ENCODE measurements around the gene TAP2. TPM values are rescaled to one million over a fixed set of nuclear protein-coding genes. Genes with fewer than 3 reads are reported as not detected.
A peak's percentile ranks its signal among the peaks of the same experiment; 100 is the strongest.

The TAP2 gene
- total and polyA plus RNA-seq, 2 of the 13 experiments (the other 11 are each of a cell fraction or from before 2014, with no cell fraction given) = 10.3 to 17.6 TPM

GRCh38 chr6:32838114-32838958 is at the start of gene TAP2 (continued):
- TF ChIP-seq ZIK1 (CRISPR knock-in tag; IDR thresholded peaks at IDR 0.05; ENCODE audit: borderline replicate concordance, low read depth) = peak; percentile 53; the same call in 1 of the 2 replicates
- TF ChIP-seq GPN1 (CRISPR knock-in tag; IDR thresholded peaks at IDR 0.05; ENCODE audit: borderline replicate concordance) = 0 out of 2 replicates have a peak, but pooled peaks have one; percentile 31
- peak; percentile 53; the same call in 1 of the 2 replicates for TF ChIP-seq ATF3 (CRISPR knock-in tag; IDR thresholded peaks at IDR 0.05)
- no peak for TF ChIP-seq PRPF4 (IDR thresholded peaks at IDR 0.05; ENCODE audit: low read depth, low read length, poor library complexity, severe bottlenecking)
- TF ChIP-seq TAF15 (IDR thresholded peaks at IDR 0.05; ENCODE audit: low read depth, low read length, poor library complexity, severe bottlenecking) = no peak
- no peak for TF ChIP-seq JDP2 (CRISPR knock-in tag; IDR thresholded peaks at IDR 0.05; ENCODE audit: borderline replicate concordance)
- no peak for TF ChIP-seq ZFP62 (CRISPR knock-in tag; IDR thresholded peaks at IDR 0.05)
- TF ChIP-seq ISL2 (CRISPR knock-in tag; IDR thresholded peaks at IDR 0.05) = peak; percentile 77; the same call in 1 of the 2 replicates
- no peak for TF ChIP-seq ZNF567 (CRISPR knock-in tag; IDR thresholded peaks at IDR 0.05; ENCODE audit: borderline replicate concordance)
- no peak; the same call in 1 of the 2 replicates for TF ChIP-seq TOE1 (CRISPR knock-in tag; IDR thresholded peaks at IDR 0.05)
- no peak for TF ChIP-seq HNF4G (IDR thresholded peaks at IDR 0.05; ENCODE audit: borderline replicate concordance, low read depth, low read length)
- 0 out of 2 replicates have a peak, but pooled peaks have one; percentile 15 for TF ChIP-seq HNF4G (CRISPR knock-in tag; IDR thresholded peaks at IDR 0.05; ENCODE audit: borderline replicate concordance, low read depth)
- TF ChIP-seq ZBTB7B (CRISPR knock-in tag; IDR thresholded peaks at IDR 0.05) = peak; percentile 61; the same call in 1 of the 2 replicates
- no peak for TF ChIP-seq TERF1 (CRISPR knock-in tag; IDR thresholded peaks at IDR 0.05)
- peak; percentile 30; the same call in 1 of the 2 replicates for TF ChIP-seq ZNF629 (CRISPR knock-in tag; conservative IDR thresholded peaks at IDR 0.05)
- no peak for TF ChIP-seq CSRNP2 (CRISPR knock-in tag; conservative IDR thresholded peaks at IDR 0.05; ENCODE audit: low read depth)
- no peak for TF ChIP-seq ZNF790 (CRISPR knock-in tag; IDR thresholded peaks at IDR 0.05; ENCODE audit: borderline replicate concordance)
- no peak for TF ChIP-seq AHDC1 (CRISPR knock-in tag; IDR thresholded peaks at IDR 0.05; ENCODE audit: borderline replicate concordance)
